ENCODE measurements around the gene IRAK1.

The IRAK1 gene

DNA sequence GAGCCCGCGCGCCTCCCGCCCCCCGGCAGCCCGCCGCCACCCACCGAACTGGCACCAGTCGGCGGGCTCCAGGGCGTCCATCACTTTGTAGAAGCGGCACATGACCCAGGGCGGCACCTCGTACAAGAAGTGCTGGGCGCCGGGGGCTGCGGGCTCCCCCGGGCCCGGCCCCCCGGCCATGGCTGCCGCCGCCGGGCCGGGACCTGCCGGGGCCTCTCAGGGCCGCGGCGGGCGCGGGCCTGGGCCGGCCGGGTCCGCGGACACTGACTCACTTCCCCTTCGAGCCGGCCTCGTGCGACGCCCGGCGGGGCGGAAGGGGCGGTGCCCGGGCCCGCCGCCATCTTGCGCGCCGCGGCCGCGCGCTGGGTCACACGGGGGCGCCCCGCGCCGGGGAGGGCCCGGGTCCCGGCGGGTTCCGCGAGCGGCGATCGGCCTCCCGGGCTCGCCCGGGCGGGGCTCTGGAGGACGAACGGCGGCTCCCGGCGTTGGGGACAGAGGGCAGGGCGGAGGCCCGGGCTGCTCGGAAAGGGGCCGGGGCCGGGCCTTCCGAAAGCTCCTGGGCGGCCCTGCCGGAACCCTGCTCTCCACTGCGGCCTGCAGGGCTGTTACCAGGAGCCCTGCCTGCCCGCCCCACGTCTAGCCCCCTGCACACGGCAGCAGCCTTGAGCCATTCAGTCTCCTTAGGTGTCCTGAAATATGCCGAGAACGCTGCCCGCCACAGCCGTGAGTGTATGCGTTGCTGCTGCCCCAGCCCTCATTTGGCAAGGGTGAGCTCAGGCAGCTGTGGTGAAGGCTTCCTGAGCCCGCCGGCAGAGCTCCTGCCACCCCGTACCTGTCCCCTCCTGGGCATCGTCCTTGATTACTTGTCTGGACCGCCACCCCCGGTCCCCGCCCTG, at the start of gene IRAK1:
Gene IRAK1, minus strand, starts transcription at position 270 of the 896 bp plus-strand sequence. Its CDS starts 90 bp downstream, at position 180.
- no peak for DNase-seq (ENCODE audit: low read depth)

DNA sequence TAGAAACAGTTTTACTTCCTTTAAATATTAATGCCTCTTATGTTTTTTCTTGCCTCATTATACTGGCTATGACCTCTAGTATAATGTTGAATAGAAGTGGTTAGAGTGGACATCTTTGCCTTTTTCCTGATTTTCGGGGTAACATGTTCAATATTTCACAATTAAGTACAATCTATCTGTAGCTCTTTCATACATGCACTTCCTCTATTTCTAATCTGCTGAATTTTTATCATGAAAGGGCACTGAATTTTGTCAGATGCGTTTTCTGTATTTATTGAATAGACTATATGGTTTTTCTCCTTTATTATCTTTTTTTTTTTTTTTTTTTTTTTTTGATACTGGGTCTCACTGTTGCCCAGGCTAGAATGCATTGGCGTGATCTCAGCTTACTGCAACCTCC, 48.9 kb upstream of the IRAK1 start:
- DNase-seq (ENCODE audit: low read depth): no peak

DNA sequence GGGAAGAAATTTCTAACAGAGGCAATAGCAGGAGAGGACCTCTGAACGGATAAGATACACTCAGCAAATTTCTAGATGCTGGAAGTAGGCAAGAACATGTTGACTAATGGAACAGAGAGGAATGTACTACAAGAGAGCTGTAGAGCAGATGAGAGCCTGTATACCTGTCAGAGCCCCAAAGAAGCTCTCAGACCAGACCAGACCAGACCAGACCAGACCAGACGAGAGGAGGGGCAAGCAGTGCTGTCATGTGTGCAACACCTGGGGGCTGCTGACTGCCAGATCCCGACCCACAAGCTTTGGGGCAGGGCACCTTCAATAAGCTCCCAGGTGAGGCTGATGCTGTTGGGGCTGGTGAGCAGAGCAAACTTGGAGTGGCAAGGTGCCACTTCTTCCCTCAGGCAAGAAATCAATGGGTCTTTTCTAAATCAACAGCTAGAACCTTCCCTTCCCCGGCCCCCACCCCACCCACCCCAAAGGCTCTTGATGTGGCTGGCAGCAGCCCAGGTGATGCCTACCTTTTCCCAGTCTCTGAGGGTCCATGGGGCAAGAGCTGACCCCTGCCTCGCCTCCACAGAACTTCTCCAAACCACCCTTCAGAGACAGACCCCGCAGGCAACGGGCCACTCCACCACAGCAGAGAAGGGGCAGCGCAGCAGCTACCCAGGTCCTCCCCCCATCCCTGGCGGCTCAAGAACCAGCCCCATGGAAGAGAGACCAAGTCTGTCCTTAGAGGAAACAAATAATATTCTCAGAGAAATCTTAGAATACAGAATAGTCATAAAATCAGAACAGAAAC, 45.1 kb upstream of the IRAK1 start:
- no peak for DNase-seq (ENCODE audit: low read depth)

DNA sequence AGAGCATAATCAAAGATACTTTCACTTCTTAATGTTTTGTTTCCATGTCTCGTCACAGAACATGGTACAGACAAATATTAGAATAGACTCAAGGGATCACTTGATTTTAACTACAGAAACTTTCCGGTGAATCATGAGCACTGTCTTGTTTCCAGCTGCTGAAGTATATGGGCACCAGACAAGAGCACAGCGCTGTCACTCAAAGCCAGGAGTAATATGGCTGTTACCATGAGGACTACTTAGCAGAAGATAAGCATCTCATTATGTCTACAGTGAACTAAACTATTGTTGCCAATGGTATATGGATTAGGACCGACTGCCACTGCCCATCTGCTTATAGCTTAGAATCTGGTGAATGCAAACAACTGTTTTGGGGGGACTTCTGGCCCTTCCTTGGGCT, 43.5 kb upstream of the IRAK1 start:
- no peak for DNase-seq (ENCODE audit: low read depth)

DNA sequence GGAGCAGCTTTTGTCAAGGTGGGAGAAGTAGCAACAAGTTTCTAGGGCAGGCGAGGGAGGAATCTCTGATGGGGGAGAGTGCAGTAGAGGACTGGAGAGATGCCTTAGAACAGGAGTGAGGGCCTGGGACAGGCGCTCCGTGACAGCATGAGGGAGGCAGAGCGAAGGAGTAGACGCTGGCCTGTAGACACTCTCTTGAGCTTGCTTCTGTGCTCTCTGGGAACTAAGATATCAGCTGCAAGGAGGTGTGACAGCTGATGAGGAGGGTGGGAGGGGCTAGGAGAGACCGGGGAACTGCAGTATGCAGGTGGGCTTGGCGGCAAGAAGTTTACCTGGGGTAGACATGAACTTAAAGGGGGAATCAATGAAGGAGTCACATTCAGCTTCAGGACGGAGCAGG, 42.1 kb upstream of the IRAK1 start:
- DNase-seq (ENCODE audit: low read depth): no peak

DNA sequence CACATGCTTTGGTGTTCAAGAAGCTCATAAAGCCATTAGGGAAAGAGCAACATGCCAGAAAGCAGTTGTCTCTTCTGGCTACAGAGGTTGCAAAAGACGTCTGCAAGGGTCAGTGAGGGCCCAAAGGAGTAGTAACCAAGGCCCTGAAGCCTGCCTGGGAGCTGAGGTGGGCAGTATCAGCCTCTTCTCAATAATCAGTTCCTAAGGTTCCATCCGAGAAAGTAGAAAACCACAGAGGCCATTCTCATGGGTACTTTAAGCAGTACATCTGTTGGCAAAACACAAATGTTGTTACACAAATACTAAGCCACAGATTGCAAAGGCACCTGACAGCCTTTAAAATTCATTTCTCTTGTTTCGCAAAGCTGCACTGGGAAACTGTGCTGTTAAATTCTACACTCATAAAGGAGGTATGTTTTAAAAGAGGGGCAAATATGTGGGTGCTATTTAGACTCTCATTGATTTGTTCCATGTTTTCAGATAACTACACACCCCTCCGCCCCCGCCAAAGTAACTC, 40.1 kb upstream of the IRAK1 start:
- no peak for DNase-seq (ENCODE audit: low read depth)

DNA sequence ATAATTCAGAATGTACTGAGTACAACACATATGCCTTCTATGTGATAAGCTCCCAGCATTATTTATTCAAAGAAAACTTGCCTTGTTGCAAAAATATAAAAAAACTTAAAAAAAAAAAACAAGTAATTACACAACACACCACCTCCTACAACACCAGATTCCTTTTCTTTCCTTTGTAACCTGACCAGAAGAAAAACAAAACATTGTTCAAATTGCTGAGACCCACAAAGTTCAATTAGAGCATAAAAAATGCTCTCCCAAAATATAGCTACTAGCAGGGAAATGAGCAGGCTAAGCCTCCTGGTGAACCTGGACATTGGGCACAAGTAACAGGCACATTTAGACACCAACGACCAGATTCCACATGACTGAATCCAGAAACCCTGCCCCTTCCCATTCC, 39.5 kb upstream of the IRAK1 start:
- DNase-seq (ENCODE audit: low read depth): no peak

DNA sequence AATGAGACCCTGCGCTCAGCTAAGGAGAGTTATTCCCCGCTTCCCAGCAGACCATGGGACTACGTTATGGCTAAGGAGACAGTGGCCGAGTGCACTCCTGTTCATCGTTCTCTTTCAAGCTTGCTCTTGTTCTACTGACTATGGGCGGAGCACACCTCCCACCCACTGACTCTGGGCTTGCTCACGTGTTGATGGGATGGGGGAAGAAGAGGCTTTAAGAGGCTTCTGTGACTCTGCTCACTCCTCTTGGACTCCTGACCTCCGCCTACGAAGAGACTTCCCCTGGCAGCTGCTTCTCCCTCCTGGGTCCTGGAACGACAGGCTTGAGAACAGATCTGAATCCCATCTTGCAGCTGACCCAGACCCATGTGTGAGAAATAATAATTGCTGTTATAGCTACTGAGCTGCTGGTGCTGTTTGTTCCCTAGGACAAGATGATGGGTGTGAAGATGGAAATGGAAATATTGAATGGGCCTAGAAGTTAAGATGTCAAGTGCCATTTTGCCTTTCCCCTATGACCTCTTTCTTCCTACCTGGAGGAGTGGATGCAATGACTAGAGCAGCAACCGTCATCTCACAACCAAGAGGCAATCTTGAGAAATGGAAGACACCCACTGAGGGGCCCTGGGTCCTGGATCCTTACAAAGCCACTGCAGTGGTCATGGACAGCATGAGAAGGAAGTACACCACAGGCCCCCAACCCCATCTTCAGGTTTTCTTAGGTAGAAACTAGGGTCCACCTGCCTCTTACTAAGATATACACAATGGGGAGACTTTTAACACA, 38.7 kb upstream of the IRAK1 start:
- DNase-seq (ENCODE audit: low read depth): no peak

DNA sequence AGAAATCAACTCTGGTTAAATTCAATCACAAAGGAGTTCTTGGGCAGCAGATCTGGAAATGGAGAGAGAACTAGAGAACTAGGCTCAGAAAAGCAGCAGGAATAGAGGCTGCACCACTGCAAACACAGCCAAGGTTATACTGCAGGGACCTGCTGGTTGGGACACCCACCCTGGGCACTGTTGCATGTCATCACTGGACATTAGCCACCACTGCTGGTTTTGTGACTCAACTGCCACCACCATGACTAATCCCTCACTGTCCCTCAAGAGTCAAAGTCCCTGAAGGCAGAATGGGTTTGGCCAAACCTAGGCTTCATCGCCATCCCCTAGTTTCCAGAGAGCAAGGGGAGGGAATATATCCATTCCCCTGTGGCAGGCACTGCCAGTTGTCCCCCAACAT, 38.1 kb upstream of the IRAK1 start:
- DNase-seq (ENCODE audit: low read depth): no peak

DNA sequence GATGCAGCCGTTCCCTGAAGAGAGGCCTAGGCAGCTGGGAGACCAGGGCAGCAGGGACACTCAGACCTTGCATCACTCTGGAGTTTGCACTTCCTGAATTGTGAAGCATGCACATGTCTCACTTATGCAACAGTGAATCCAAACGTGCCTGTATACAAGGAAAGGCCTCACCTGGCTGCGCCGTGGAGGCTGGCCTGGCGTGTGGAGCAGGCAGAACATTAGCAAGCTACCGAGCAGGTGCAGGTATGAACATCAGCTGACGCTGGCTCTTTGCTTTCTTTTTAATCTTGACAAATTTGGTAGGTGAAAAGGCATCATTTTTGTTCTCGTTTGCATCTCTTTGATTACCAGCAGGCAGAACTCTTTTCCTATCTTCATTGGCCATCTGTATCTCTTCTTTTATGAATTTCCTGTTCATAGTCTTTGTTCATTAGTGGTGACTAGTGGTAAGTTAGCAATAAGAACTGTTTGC, 37.1 kb upstream of the IRAK1 start:
- DNase-seq (ENCODE audit: low read depth): no peak

DNA sequence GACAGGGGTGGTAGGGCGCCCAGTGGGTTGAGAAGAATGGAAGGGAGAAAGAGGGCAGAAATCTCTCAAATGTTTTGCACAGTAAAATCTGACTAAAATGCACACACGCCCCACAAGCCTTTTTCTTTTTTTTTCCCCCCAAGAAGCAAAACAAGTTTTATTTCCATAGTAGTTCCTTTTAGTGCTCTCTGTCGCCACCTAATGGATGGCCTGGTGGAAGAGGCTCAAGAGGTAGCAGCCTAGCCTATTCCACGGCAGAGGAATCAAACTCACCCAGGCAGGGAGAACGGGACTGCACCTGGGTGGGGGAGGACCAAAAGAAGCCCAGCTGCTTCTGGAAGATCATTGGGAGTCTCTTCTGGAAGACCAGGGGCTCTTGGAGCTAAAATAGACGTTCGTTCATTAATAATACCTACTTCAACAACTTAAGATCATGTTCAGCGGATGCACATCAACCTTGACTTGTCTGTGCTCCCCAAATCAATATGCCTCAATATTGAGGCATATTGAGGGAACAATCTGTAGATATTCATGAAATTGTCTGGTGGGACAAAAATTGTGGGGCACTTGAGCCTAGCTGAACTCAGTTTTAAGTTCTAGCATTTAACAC, 31.6 kb upstream of the IRAK1 start:
- peak; percentile 5 for DNase-seq (ENCODE audit: low read depth)

DNA sequence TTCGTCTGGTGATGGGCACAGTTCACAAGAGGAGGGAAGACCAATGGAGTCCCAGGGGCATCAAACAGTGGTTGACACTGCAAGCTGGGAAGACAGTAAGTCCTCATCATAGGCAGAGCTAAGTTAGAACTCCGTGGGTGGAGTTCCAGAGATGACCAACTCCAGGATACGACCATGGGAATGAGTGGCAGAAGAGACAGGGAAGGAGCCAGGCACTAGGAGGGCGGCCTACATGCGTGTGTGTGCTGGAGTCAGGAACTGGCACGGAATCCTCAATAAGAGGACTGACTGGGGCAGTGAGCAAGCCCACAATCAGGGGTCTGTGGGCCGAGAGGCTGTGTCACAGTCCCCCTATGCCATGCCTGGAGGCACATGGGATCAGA, 30.4 kb upstream of the IRAK1 start:
- DNase-seq (ENCODE audit: low read depth): no peak

DNA sequence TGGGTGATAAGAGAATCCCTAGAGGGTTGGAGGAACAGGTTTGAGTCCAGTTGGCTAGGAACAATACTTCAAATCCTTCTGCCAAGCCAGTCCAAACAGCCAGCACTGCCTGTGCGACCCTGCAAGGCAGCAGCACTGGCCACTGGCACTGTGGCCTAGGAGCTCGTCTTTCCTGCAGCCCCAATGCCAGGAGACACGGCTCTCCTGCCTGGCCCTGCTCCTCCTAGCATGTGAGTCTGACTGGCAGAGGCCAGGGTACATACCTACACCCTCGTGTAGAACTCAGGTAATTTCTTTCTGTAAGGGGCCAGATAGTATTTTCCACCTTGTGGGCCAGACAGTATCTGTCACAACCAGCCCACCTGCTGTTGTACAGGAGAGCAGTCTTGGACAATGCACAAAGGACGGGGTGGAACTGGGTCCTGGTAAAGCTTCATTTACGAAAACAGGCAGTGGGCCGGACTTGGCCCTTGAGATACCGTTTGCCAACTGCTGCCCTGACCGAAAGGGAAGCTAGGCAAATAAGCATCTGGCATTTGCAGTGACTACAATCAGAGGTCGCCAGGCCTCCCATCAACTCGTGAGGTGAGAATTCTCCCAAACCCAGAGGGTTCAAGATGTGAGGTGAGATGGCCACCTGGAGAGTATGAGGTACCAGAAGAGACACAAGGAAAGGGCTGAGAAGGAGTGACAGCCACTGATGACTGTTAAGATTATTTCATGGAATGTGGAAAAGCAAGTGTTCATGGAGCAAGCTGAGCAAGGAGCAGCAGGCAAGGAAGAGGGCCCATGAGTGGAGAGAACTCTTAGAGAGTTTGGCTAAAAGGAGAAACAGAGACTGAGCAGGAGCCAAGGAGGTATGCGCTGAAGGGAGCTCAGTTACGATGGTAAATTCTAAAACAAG, 29.8 kb upstream of the IRAK1 start:
- no peak for DNase-seq (ENCODE audit: low read depth)

DNA sequence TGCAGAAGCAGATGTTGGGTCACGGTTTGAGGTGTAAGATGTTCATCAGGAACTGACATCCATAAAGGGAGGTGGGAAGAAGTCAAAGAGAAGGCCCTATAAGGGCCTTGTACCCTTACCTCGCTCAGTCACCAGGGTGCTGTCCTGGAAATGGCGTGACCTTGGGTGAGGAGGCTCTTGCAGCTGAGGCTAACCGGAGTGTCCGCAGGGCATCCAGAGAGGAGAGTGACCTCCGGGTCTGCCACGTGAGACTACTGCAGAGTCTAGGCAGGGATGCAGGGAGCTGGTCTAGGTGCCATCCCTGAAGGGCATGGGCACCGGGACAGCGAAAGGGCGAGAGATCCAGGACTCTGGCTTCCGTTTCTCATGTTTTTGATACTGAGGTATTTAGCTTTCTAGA, 28.7 kb upstream of the IRAK1 start:
- no peak for DNase-seq (ENCODE audit: low read depth)

DNA sequence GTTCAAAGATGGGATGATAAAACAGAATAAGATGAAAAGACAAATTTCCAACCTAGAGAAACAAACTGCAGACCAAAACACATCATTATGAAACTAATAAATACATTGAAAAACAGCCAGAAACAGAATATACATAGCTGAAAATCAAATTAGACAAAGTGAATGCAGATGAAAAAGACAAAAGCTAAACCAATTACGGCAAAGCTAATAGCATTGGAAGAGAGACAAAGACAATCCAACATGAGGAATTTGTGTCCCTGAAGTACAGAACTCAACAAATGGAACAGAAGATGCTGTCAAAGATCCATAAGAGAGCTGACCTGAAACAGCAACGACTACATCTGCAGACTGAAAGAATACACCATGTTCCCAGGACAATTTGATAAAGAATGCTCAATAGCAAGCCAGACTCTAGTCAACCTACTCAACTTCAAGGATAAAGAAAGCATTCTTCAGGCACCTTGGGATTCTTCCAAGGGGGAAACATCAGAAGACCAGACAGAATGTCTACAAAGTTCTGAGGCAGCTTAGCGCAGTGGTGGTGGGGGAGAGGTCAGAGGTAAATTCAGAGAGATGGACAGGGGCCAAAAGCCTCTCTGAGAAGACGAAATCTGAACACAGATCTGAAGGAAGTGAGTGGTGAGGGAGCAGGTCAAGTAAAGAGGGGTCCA, 27.4 kb upstream of the IRAK1 start:
- DNase-seq (ENCODE audit: low read depth): no peak

DNA sequence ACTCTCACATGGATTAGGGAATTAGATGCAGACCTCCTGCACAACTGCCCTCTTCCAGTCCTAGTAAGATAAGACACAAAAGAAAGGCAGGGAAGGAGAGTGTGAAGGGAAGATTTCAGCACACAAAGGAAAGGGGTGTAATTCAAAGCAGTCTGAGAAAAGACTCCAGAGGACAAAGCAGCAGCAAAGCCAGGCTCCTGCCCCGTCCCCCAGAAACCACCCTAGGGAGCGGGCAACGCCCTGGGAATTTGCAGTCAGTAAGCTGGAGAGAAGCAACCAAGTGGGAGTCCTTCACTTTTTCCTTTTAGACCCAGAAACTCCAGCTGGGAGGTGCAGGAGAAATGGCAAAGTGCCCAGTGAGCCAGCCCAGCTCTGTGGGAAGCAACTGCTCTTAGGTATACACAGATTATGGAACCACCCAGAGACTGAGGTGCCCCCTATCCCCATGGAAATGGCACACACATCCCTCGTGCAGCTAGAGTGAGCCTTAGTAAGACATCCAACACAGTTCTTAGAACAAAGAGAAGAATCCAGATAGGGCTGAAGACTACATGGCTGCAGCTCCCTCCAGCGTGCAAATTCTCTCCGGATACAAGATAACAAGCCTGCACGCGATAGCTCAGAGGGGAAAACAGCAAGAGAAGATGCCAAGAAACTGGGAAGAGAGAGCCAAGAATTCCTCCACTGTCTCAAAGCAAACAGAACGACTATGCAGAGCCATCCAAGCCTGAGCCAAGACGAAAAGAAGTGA, 26.5 kb upstream of the IRAK1 start:
- DNase-seq (ENCODE audit: low read depth): no peak

DNA sequence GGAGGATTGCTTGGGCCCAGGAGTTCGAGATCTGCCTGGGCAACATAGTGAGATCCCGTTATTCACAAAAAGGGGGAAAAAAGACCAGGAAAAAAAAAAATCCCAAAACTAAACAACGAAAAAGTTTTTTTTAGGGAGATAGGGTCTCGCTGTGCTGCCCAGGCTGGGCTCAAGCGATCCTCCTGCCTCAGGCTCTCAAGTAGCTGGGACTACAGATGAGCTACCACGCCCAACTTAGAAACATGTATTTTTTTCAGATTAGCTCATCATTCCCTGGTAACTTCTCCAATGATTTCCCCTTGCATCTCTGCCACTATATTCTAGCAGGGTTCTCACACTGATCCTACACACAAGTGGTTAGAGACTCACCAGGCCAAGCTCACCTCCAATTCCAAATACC, 24.4 kb upstream of the IRAK1 start:
- no peak for DNase-seq (ENCODE audit: low read depth)

DNA sequence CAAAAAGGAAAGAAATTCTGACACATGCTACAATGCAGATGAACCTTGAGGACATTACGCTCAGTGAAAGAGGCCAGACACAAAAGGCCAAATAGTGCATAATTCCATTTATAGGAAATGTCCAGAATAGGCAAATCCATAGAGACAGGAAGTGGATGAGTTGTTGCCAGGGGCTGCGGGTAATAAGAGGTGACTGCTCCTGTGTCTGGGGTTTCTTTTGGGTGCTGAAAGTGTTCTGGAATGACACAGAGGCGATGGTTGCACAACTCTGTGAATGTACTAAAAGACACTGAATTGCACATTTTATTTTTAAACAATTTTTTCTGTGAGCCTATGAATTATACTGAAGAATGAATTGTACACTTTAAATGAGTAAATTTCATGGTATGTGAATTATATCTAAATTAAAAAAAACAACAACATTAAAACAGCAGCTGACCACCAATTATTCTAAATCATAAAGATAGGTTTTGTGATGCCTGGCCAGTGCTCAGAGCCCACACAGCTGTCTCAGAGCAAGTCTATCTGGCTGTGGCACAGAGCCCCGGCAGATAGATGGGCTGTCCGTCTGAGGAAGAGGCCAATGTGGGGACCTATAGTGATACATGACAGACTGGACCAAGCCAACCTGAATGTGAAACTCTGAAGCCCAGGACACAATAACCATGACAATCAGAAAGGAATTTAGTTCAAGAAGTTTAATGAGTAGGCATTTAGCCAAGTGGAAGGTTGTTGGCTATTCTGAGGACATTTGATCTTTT, 23.5 kb upstream of the IRAK1 start:
- DNase-seq (ENCODE audit: low read depth): no peak

DNA sequence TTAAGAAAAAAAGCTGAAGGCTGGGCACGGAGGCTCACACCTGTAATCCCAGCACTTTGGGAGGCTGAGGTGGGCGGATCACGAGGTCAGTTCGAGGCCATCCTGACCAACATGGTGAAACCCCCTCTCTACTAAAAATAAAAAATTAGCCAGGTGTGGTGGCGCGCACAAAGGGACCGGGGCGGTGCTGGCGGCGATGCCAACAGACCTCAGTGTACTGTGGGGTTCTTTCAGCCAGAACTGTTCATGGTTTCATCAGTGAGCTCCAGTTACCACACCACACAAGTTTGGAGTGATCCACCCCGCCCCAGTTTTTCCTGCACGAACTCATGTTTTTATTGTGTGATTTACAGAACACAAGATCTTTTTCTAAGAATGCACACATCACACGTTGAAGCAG, 21.2 kb upstream of the IRAK1 start:
- no peak for DNase-seq (ENCODE audit: low read depth)

Measured in CMK (cell line).